AG08396 (cell line): Measurements from ENCODE around the gene COPS8.

ENCODE experiments used
- DNase-seq: peaks from one replicate; pipeline ENCODE4 v3.0.0; 2012; ENCODE audit warnings: low spot score, mixed read lengths

The COPS8 gene

GRCh38 chr2:237130562-237131421 lies 45.1 kb downstream of the COPS8 start:
- DNase-seq: no peak

GRCh38 chr2:237131749-237132533 lies 46.3 kb downstream of the COPS8 start:
- no peak for DNase-seq

- no peak for DNase-seq
Measured at GRCh38 chr2:237132799-237133198, 47.1 kb downstream of the COPS8 start.

GRCh38 chr2:237134321-237135230 lies 48.9 kb downstream of the COPS8 start:
- no peak for DNase-seq

GRCh38 chr2:237136824-237137223 lies 51.1 kb downstream of the COPS8 start:
- no peak for DNase-seq

- DNase-seq: no peak
Measured at GRCh38 chr2:237137626-237138323, 52.1 kb downstream of the COPS8 start.

- DNase-seq: no peak
Measured at GRCh38 chr2:237139123-237139675, 53.5 kb downstream of the COPS8 start.

- no peak for DNase-seq
Measured at GRCh38 chr2:237140689-237141285, 55.1 kb downstream of the COPS8 start.

- no peak for DNase-seq
Measured at GRCh38 chr2:237141571-237142051, 55.9 kb downstream of the COPS8 start.

- DNase-seq: no peak
Measured at GRCh38 chr2:237143118-237143517, 57.4 kb downstream of the COPS8 start.

GRCh38 chr2:237143676-237144440 lies 58.2 kb downstream of the COPS8 start:
- DNase-seq: peak; percentile 39

- DNase-seq: no peak
Measured at GRCh38 chr2:237144516-237144915, 58.8 kb downstream of the COPS8 start.

GRCh38 chr2:237147317-237147716 lies 61.6 kb downstream of the COPS8 start:
- no peak for DNase-seq

- DNase-seq: no peak
Measured at GRCh38 chr2:237148624-237149023, 62.9 kb downstream of the COPS8 start.

GRCh38 chr2:237149425-237149824 lies 63.7 kb downstream of the COPS8 start:
- peak; percentile 60 for DNase-seq
